GM12873 (cell line): Measurements from ENCODE around the gene TTI1.

Source experiments
- TF ChIP-seq, protein P1 (sequence below): IDR thresholded peaks from 2 replicates; pipeline ENCODE4 v1.5.1; 2012; ENCODE audit warnings: low read depth, mild to moderate bottlenecking, moderate library complexity, low read length, control low read depth; ENCODE audit not compliant: insufficient read depth; ENCODE audit errors: missing control alignments

TTI1 gene

GRCh38 chr20:37979021-37979985 is 54.0 kb downstream of the TTI1 start:
- TF ChIP-seq, protein P1, sequence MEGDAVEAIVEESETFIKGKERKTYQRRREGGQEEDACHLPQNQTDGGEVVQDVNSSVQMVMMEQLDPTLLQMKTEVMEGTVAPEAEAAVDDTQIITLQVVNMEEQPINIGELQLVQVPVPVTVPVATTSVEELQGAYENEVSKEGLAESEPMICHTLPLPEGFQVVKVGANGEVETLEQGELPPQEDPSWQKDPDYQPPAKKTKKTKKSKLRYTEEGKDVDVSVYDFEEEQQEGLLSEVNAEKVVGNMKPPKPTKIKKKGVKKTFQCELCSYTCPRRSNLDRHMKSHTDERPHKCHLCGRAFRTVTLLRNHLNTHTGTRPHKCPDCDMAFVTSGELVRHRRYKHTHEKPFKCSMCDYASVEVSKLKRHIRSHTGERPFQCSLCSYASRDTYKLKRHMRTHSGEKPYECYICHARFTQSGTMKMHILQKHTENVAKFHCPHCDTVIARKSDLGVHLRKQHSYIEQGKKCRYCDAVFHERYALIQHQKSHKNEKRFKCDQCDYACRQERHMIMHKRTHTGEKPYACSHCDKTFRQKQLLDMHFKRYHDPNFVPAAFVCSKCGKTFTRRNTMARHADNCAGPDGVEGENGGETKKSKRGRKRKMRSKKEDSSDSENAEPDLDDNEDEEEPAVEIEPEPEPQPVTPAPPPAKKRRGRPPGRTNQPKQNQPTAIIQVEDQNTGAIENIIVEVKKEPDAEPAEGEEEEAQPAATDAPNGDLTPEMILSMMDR, result no peak

- TF ChIP-seq, protein P1, result no peak
These were observed 55.5 kb downstream of the TTI1 start for GRCh38 chr20:37977786-37978185.

DNA sequence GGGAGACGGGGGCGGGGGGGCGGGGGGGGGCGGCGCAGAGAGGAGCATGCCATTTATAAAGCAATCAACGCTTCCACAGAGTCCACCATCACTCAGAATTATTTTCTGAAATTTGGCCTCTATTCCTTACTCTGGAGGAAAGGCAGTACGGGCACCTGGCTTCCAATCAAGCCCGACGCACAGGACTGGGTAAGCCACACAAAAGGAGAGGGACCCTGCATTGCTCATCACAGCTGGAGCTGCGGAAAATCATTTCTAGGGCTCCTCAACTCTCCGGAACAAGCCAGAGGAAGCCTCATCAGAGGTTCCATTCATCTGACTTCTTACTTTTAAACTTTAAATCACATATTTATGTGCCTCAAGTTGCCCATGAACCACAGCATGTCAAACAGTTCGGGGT is 55.9 kb downstream of the TTI1 start:
- TF ChIP-seq, protein P1, result no peak

DNA sequence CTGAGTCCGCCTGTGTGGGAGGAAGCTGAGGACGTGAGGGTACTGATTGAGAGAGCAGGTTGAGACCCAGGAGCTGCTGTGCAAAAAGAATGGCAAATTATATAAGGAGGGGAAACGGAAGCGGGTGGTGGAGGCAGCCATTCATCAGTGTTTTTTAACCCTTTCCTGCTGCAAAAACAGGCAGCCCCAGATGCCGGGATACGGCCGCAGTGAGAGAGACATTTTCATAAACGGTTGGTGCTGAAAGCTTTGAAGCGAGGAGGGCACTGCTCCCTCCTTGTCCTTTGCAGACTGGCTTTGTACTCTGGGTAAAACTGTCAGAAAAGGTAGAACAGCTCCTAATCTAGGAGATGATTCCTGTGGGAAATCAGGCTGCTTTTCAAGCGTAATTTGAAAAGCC is 56.4 kb downstream of the TTI1 start:
- TF ChIP-seq, protein P1, result no peak

GRCh38 chr20:37973059-37973910 is 60.0 kb downstream of the TTI1 start:
- TF ChIP-seq, protein P1, result no peak

DNA sequence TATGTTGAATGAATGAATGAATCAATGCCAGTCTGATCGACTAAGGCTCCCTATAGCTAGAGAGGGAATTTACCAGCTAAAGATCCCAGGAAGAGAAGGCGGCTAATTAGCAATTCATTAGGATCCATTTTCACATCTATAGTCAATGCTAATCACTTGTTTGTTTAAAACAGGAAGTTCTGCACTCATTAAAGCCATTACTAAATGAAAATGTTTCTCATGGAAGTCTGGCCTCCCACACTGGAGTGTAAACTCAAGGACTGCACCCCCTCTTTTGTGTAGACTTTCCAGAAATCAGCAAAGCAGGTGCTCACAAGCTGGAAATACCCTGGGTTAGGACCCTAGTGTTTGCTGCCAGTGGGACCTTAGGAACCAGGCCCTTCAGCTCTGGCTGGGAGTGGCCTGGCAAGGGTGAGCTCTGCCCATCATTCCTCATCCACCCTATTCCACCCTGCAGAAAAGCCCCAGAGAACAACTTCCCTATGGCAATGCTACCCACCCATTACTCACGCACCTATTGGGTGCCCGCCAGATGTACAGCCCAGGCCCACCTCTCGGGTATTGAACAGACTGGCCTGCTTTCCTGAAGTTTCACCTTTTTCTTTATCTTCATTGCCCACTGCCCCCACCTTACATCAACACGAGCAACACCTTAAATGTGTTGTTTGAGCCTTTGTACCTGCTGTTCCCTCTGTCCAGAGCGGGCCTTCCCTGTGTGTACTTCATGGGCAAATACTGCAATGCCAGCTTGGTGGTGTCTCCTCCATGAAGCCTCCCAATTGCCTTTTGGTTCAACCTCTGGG is 60.8 kb downstream of the TTI1 start:
- TF ChIP-seq, protein P1, result no peak
